Activated CD8-positive, alpha-beta memory T cell treated with anti-CD3 and anti-CD28 coated beads, Interleukin-2, amount 10 ng/mL, durations not matched to agents 7 days and 5 days (primary cell): ENCODE results near the gene SAP25. TPM values are rescaled to one million over a fixed set of nuclear protein-coding genes. Genes with fewer than 3 reads are reported as not detected.
"Not testable (repeated sequence)": the region's sequence is repeated elsewhere in the genome, so short reads cannot be mapped to it uniquely, and the experiment has no call there.

Experiments used
- ATAC-seq: fragments of 150-1000 bp; cut with Tn5 transposase; one replicate; pipeline ENCODE4 v1.10.0; 2021; ENCODE audit warnings: moderate library complexity
- CTCF ChIA-PET: fragments of 350-600 bp; sonication (Branson Sonifier 250); formaldehyde crosslinking; loops from one replicate; lab custom pipeline; 2021; ENCODE audit warnings: antibody characterized with exemption; lab: Charles Lee
- DNase-seq: peaks from one replicate; pipeline ENCODE4 v3.0.0-alpha.2; 2020
- H3K27ac Mint-ChIP-seq: one replicate; pipeline ENCODE4 v1.8.0; 2021; ENCODE audit warnings: mild to moderate bottlenecking, mixed read lengths
- H3K27me3 Mint-ChIP-seq: one replicate; pipeline ENCODE4 v1.8.0; 2021; ENCODE audit warnings: mixed read lengths
- H3K36me3 Mint-ChIP-seq: one replicate; pipeline ENCODE4 v1.8.0; 2021; ENCODE audit warnings: mild to moderate bottlenecking, mixed read lengths
- H3K4me1 Mint-ChIP-seq: one replicate; pipeline ENCODE4 v1.8.0; 2021; ENCODE audit warnings: mixed read lengths
- H3K4me3 Mint-ChIP-seq: one replicate; pipeline ENCODE4 v1.8.0; 2021; ENCODE audit warnings: mild to moderate bottlenecking, moderate library complexity, mixed read lengths
- H3K9me3 Mint-ChIP-seq: one replicate; pipeline ENCODE4 v1.8.0; 2022; ENCODE audit warnings: low read depth, mixed read lengths
- total RNA-seq, 2 experiments: library from RNA; stranded (reverse); gene quantifications; one replicate each; pipeline ENCODE4 v1.2.3, GENCODE V29; 2021

The SAP25 gene
- total RNA-seq, 2 experiments from 2014 or later = 18.2 to 26.3 TPM

- ATAC-seq, H3K36me3 Mint-ChIP-seq, DNase-seq, H3K27ac Mint-ChIP-seq, H3K4me3 Mint-ChIP-seq, H3K4me1 Mint-ChIP-seq, H3K9me3 Mint-ChIP-seq, H3K27me3 Mint-ChIP-seq: not testable (repeated sequence)
- CTCF ChIA-PET = interaction anchor here (0.6 to 1.3 kb wide), 4 partner anchors 10 to 87 kb away, joined by 3 to 5 read pairs (median 4); partner anchors contain the start of gene AGFG2
These were observed 45.4 kb downstream of the SAP25 start for GRCh38 chr7:100528108-100528866.

DNA sequence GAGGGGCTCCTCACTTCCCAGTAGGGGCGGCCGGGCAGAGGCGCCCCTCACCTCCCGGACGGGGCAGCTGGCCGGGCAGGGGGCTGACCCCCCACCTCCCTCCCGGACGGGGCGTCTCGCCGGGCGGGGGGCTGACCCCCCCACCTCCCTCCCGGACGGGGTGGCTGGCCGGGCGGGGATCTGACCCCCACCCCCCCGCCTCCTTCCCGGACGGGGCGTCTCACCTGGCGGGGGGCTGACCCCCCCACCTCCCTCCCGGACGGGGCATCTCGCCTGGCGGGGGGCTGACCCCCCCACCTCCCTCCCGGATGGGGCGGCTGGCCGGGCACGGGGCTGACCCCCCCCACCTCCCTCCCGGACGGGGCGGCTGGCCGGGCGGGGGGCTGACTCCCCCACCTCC is 50.5 kb downstream of the SAP25 start:
- H3K4me1 Mint-ChIP-seq, DNase-seq, H3K36me3 Mint-ChIP-seq, H3K27ac Mint-ChIP-seq, CTCF ChIA-PET, ATAC-seq, H3K4me3 Mint-ChIP-seq, H3K9me3 Mint-ChIP-seq, H3K27me3 Mint-ChIP-seq: not testable (repeated sequence)

Other genes starting within 250 kb of the SAP25 start
- 10 to 100 TPM; 46.0 to 67.8 TPM for gene PILRB, start 215.8 kb downstream of the SAP25 start, total RNA-seq
- gene PILRA, start 200.4 kb downstream of the SAP25 start, total RNA-seq = 1 to 10 TPM; 1.3 to 3.4 TPM
- gene ZCWPW1, start 145.2 kb downstream of the SAP25 start, total RNA-seq = 1 to 10 TPM; 2.6 to 3.3 TPM
- gene MEPCE, start 144.1 kb downstream of the SAP25 start, total RNA-seq = 10 to 100 TPM; 42.4 to 50.2 TPM
- 100 to 1,000 TPM in 1 of 2 experiments, 10 to 100 TPM in 1; 77.6 to 101 TPM for gene PPP1R35, start 137.4 kb downstream of the SAP25 start, total RNA-seq
- 1 to 10 TPM; 3.8 to 5.0 TPM for gene SPACDR, start 109.6 kb downstream of the SAP25 start, total RNA-seq
- 100 to 1,000 TPM; 128 to 144 TPM for gene TSC22D4, start 94.7 kb downstream of the SAP25 start, total RNA-seq
- gene NYAP1, start 90.0 kb downstream of the SAP25 start, total RNA-seq = under 1 TPM; 0.07 to 0.12 TPM
- 10 to 100 TPM; 61.4 to 82.5 TPM for gene AGFG2, start 34.7 kb downstream of the SAP25 start, total RNA-seq
- gene LRCH4, start 12.2 kb upstream of the SAP25 start, total RNA-seq = 100 to 1,000 TPM; 155 to 178 TPM
- gene FBXO24, start 12.4 kb upstream of the SAP25 start, total RNA-seq = 1 to 10 TPM in 1 of 2 experiments, under 1 TPM in 1; 0.80 to 1.3 TPM
- gene PCOLCE, start 28.5 kb upstream of the SAP25 start, total RNA-seq = 10 to 100 TPM in 1 of 2 experiments, 1 to 10 TPM in 1; 9.2 to 11.6 TPM
- gene MOSPD3, start 38.6 kb upstream of the SAP25 start, total RNA-seq = 10 to 100 TPM; 22.2 to 28.8 TPM
- gene TFR2, start 67.7 kb upstream of the SAP25 start, total RNA-seq = 10 to 100 TPM; 11.1 to 18.6 TPM
- gene ACTL6B, start 82.5 kb upstream of the SAP25 start, total RNA-seq = not detected
- 100 to 1,000 TPM; 243 to 271 TPM for gene GNB2, start 99.8 kb upstream of the SAP25 start, total RNA-seq
- gene GIGYF1, start 120.3 kb upstream of the SAP25 start, total RNA-seq = 10 to 100 TPM; 47.1 to 53.4 TPM
- 10 to 100 TPM; 43.6 to 53.4 TPM for gene POP7, start 132.2 kb upstream of the SAP25 start, total RNA-seq
- gene EPO, start 146.6 kb upstream of the SAP25 start, total RNA-seq = not detected
- not detected for gene ZAN, start 159.7 kb upstream of the SAP25 start, total RNA-seq